ENCODE measurements around the gene RAPGEF4. TPM values are rescaled to one million over a fixed set of nuclear protein-coding genes. Genes with fewer than 3 reads are reported as not detected.

Gene RAPGEF4
- total and polyA plus RNA-seq, 8 donors, result 3.6 to 23.7 (median 9.8) TPM; not detected in 1

DNA sequence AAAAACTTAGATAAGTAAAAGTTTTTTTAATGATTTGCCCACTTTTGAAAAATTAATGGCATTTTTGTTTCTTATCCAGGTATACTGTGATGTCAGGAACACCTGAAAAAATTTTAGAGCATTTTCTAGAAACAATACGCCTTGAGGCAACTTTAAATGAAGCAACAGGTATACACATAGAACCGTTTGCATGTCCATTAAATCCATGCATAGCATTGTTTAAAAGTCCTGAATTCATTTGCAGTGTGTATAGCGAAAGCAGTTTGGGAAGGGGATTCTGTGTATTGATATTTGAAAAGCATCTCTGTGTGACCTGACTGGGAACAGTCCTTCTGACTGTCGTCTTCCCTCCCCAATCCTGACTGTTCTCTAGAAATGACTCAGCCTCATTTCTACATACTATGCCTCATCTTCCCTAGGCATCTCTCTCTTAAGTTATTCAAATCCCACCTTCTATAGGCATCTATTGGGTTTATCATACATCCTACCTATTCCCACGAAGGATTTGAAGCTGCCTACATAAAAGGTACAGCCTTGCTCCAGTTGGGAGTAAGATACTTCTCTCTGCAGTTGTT is 260.8 kb downstream of the RAPGEF4 start:
- Histone ChIP-seq H3K4me3 (no peak overlapping the region), H3K4me1 (peaks cover 0 to 16% (median 5%) of the 10 kb centered on the region in 4 donors), H3K9me3 (no peaks in the 10 kb centered on the region), H3K27ac (peak overlapping the region in 1 of 5 donors; percentile 42), H3K27me3 (no peaks in the 10 kb centered on the region), H3K36me3 (no peaks in the 10 kb centered on the region)
- DNase-seq, result no peak
- intact Hi-C loops (cut with DNase I; ENCODE audit: low total_unique reads), result no loop called here
- TF ChIP-seq, protein P1, sequence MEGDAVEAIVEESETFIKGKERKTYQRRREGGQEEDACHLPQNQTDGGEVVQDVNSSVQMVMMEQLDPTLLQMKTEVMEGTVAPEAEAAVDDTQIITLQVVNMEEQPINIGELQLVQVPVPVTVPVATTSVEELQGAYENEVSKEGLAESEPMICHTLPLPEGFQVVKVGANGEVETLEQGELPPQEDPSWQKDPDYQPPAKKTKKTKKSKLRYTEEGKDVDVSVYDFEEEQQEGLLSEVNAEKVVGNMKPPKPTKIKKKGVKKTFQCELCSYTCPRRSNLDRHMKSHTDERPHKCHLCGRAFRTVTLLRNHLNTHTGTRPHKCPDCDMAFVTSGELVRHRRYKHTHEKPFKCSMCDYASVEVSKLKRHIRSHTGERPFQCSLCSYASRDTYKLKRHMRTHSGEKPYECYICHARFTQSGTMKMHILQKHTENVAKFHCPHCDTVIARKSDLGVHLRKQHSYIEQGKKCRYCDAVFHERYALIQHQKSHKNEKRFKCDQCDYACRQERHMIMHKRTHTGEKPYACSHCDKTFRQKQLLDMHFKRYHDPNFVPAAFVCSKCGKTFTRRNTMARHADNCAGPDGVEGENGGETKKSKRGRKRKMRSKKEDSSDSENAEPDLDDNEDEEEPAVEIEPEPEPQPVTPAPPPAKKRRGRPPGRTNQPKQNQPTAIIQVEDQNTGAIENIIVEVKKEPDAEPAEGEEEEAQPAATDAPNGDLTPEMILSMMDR (IDR thresholded peaks at IDR 0.05), result no peak
- TF ChIP-seq POLR2AphosphoS5 (IDR thresholded peaks at IDR 0.05) (no peak), POLR2A (IDR thresholded peaks at IDR 0.05) (no peak)
- WGBS, 5 donors, result 65 to 88% (median 70%) methylated on average over 4 to 5 of the region's 5 CpGs

DNA sequence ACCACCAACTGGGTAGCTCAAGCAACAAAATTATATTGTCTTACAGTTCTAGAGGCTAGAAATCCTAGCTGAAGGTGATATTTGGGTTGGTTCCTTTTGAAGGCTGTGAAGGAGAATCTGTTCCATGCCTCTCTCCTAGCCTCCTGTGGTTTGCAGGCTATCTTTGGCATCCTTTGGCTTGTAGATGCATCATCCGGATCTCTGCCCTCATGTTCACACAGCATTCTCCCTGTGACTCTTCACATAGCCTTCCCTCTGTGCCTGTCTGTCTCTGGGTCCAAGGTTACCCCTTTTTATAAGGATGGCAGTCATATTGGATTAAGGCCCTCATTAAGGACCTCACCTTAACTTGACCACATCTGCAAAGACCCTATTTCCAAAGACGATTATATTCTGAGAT is 261.4 kb downstream of the RAPGEF4 start:
- peaks cover 0 to 16% (median 5%) of the 10 kb centered on the region in 4 donors for H3K4me1 ChIP-seq
- no peaks in the 10 kb centered on the region for H3K36me3 ChIP-seq
- DNase-seq, result no peak
- intact Hi-C loops (cut with DNase I; ENCODE audit: low total_unique reads), result no loop called here
- H3K27ac ChIP-seq, result no peak overlapping the region
- H3K4me3 ChIP-seq, result no peak overlapping the region
- TF ChIP-seq, protein P1 (IDR thresholded peaks at IDR 0.05), result no peak
- no peak for TF ChIP-seq EP300 (IDR thresholded peaks at IDR 0.05)
- no peak for TF ChIP-seq POLR2AphosphoS5 (IDR thresholded peaks at IDR 0.05)
- TF ChIP-seq POLR2A (IDR thresholded peaks at IDR 0.05), result no peak
- WGBS, 5 donors, result 87 to 99% (median 95%) methylated on average over 2 of the region's 2 CpGs
- H3K27me3 ChIP-seq, result no peaks in the 10 kb centered on the region
- H3K9me3 ChIP-seq, result no peaks in the 10 kb centered on the region

DNA sequence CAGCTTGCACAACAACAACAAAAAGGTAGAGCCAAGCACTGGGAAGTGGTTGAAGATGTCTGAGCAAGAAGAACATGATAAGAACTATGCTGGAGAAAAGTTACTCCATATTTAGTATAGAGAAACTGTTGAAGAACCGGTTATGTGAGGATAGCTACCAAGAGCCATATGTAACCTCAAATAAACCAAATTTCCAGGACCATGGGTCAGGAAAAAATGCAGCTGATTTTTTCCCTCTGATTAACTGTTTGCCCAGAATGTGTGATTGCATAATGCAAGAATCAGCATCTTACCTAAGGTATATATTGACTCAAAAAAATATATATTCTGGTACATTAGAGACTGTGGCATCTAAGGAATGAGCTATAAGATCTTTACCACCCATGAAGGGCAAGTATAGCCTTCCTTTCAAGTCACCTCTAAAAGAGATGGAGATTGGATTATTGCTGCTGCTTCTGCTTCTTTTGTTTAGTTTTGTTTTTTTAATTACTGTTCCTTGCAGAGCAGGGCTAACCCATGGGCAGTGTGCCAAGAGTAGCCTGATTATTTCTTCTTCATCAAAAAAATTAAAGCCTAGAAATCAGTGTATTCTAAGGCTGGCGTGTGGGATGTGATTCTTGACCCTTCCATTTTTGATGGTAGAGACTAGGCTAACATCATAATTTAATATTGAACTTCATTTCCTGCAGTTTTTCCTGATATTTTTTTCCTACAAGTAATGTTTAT is 263.1 kb downstream of the RAPGEF4 start:
- TF ChIP-seq, protein P1 (IDR thresholded peaks at IDR 0.05), result no peak
- no peak for TF ChIP-seq POLR2A (IDR thresholded peaks at IDR 0.05)
- no peak for TF ChIP-seq POLR2AphosphoS5 (IDR thresholded peaks at IDR 0.05)
- no peak for TF ChIP-seq EP300 (IDR thresholded peaks at IDR 0.05)

DNA sequence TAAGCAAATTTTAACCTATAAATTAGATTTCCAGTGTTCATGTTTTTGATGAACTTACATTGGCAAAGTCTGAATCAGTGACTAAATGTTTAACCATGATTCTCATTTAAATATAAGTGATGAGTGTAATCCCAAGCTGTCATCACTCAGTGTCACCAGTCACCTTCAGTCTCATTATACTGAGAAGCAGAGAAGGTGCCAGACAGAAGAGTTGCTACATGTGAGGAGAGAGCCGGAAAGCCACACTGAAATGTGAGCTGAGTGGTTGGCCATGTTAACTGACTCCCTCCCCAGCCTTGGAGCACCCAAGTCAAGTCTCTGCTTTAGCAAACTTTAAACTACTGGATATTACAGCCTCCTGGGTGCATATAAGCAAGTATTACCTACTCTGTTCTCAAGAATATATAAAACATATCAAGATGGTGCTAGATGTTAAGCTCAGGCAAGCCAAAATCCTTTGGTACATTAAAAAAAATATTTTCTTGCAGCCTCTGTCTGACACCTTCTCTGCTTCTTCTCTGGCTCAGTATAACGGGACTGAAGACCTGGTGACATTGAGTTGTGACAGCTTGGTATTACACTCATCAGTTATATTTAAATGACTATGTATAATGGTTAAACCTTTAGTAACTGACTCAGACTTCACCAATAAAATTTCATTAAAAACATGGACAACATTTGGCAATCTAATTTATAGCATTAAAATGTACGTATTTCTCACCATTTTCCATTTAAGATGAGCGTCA is 264.2 kb downstream of the RAPGEF4 start:
- 93 to 96% (median 94%) methylated on average over 4 of the region's 4 CpGs for WGBS, 5 donors
- H3K4me1 ChIP-seq, result peaks cover 0 to 22% (median 8%) of the 10 kb centered on the region in 4 donors
- no peak overlapping the region for H3K27ac ChIP-seq
- no peaks in the 10 kb centered on the region for H3K9me3 ChIP-seq
- no peak for DNase-seq
- H3K4me3 ChIP-seq, result no peak overlapping the region
- H3K36me3 ChIP-seq, result no peaks in the 10 kb centered on the region
- H3K27me3 ChIP-seq, result no peaks in the 10 kb centered on the region
- intact Hi-C loops (cut with DNase I; ENCODE audit: low total_unique reads), result no loop called here
- no peak for TF ChIP-seq POLR2A (IDR thresholded peaks at IDR 0.05)
- TF ChIP-seq, protein P1 (IDR thresholded peaks at IDR 0.05), result no peak
- TF ChIP-seq POLR2AphosphoS5 (IDR thresholded peaks at IDR 0.05), result no peak
- TF ChIP-seq EP300 (IDR thresholded peaks at IDR 0.05), result no peak

More for the DNA sequence above, 263.1 kb downstream of the RAPGEF4 start:
- no peaks in the 10 kb centered on the region for H3K36me3 ChIP-seq
- H3K4me3 ChIP-seq, result no peak overlapping the region
- WGBS, 5 donors, result 55 to 70% (median 67%) methylated on average over 2 of the region's 2 CpGs
- peaks cover 0 to 22% (median 8%) of the 10 kb centered on the region in 4 donors for H3K4me1 ChIP-seq
- peak in 1 of 2 donors; percentile 29 for DNase-seq
- no peak overlapping the region for H3K27ac ChIP-seq
- no peaks in the 10 kb centered on the region for H3K9me3 ChIP-seq
- intact Hi-C loops (cut with DNase I; ENCODE audit: low total_unique reads), result no loop called here
- no peaks in the 10 kb centered on the region for H3K27me3 ChIP-seq

Data from stomach (tissue), 9 donors.